HG03066 (cell line): ENCODE data around the gene AIFM1.
"Not testable (repeated sequence)": the region's sequence is repeated elsewhere in the genome, so short reads cannot be mapped to it uniquely, and the experiment has no call there.

ENCODE experiments used
- ATAC-seq: cut with Tn5 transposase; IDR thresholded peaks from one replicate; pipeline ENCODE4 v1.9.1; 2021; ENCODE audit warnings: low read depth; ENCODE audit not compliant: unreplicated experiment

AIFM1 gene

GRCh38 chrX:130120746-130121504 is 44.7 kb downstream of the AIFM1 start:
- peak; percentile 67 for ATAC-seq

- ATAC-seq: peak; percentile 41
Observed at GRCh38 chrX:130120321-130120731, 45.3 kb downstream of the AIFM1 start.

DNA sequence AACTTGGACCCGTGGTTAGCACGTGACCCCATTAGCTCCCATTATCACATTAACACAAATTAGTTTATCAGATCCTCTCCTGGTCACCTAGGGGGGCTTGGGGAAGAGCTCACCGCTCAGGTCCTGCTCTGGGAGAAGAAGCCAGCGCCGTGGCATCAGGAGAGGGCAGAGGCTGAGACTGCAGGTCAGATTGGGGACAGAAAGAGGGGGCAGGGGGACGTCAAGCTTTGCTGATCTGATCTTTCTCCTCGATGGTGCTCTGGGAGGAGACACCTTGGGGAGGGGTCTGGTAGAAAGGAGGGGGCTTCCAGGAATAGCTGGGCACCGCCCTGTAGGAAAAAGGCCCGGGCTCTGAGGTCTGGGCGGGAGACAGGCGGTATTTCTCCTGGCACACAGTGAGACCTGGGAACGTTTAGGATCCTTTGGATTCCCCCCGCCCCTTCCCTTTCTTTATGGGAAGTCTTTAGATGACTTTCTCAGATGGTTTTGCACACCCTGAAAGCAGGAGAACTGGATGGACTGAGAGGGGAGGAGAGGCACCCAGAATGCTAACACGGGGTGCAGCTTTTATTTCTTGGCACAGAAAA is 46.2 kb downstream of the AIFM1 start:
- ATAC-seq: no peak

- ATAC-seq: no peak
Observed at GRCh38 chrX:130118441-130119311, 47.0 kb downstream of the AIFM1 start.

GRCh38 chrX:130117166-130117565 is 48.5 kb downstream of the AIFM1 start:
- ATAC-seq: no peak

DNA sequence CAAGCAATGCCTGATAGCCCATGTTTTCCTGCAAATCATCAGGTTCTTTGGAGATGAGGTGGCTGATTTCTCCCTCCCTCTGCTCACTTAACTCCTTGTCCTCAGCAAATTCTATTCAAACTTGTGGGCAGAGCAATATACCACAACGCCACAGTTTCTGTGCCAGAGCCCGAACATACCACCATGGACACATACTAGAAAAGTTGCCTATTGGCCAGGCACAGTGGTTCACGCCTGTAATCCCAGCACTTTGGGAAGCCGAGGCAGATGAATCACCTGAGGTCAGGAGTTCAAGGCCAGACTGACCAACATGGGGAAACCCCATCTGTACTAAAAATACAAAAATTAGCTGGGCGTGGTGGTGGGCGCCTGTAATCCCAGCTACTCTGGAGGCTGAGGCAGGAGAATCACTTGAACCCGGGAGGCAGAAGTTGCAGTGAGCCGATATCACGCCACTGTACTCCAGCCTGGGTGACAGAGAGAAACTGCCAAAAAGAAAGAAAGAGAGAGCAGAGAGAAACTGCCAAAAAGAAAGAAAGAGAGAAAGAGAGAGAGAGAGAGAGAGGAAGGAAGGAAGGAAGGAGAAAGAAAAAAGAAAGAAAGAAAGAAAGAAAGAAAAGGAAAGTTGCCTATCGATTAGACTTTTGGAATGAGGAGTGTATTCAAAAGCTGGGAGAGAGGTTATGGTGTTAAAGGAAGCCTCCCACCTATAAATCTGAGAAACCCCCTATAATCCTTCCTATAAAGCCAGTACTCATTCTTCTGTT is 50.3 kb downstream of the AIFM1 start:
- ATAC-seq: not testable (repeated sequence)

- ATAC-seq: no peak
Observed at GRCh38 chrX:130114141-130114588, 51.5 kb downstream of the AIFM1 start.

- ATAC-seq: no peak
Observed at GRCh38 chrX:130111220-130112154, 54.2 kb downstream of the AIFM1 start.

DNA sequence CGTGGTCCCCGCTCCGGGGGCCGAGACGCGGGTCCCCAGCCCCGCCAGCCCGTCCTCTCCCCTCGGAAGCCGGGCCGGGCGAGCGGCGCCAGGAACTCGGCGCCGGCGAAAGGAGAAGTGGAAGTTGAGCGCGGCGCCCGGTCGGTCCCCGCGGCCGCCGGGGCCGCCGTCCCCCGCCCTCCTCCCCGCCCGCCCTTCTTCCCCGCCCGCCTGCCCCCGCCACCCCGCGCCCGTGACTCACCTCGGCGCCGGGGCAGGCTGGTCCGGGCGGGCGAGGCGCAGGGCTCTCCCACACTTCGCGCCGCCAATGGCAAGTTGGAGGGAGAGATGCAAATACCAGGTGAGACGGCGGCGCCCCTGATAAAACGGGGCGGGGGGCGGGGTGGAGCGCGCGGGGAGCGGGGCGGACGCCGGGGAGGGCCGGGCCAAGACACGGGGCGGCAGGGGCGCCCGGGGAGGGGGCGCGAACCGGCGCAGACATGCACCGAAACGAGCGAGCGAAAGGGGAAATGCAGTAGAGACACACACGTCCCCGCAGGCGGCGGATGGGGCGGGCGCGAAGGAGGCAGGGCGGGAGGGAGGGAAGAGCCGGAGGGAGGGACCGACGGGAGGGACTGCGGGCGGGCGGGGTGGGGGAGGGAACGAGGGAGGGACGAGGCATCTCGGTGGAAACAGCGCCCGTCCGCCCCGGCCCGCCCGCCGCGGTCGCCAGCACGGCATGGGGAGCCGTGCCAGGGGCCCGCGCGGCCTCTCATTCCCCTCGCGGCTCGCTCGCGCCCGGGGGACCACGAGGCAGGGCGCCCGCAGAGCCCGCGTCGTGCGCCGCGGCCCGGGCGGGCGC is 55.0 kb downstream of the AIFM1 start, which contains the start of gene ELF4:
Gene ELF4, minus strand, starts transcription at position 119 of the 841 bp plus-strand sequence. CDS start 29,167 bp downstream, outside the sequence.
- ATAC-seq: no peak

DNA sequence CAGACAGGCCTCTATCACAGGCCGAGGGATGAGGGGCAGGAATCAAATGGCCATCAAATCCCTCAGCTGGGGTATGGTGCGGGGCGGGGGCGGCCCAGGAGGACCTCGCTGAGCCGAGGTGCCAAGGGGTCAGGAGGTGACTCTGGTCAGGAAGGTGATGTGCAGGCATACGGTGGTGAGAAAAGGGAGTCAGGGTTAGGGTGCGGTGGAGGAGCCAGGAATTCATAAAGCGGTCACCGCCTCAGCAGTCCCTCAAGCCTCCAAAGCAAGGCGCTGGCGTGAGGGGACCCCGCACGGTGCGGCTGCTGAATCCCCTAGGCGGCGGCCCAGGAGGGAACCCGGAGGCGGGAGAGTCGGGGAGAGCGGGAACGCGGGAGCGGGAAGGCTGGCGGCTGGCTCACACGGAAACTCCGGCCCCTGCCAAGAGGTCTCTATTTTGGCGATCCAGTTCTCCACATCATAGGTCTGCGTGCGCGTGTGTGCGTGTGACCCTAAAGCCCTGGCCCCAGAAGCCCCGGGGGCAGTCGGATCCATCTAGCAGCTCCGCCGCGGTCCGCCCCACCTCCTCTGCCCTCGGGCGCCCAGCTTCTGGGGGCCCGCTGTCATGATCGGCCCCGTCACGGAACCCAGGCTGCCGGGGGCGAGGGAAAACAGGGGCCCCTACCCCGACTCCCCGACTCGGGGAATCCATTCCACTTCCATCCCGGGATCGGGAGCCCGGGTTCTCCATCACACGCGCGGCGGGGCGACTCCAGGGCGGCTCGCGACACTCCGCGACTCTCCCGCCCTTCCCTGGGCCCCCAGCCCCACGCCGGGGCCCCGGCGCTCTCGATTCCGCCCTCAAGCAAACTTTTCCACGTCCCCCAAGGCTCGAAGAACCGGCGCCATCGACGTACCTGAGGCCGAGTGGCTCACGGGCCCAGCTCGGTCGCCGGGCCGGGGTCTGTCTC is 55.9 kb downstream of the AIFM1 start:
- peak; percentile 8 for ATAC-seq

DNA sequence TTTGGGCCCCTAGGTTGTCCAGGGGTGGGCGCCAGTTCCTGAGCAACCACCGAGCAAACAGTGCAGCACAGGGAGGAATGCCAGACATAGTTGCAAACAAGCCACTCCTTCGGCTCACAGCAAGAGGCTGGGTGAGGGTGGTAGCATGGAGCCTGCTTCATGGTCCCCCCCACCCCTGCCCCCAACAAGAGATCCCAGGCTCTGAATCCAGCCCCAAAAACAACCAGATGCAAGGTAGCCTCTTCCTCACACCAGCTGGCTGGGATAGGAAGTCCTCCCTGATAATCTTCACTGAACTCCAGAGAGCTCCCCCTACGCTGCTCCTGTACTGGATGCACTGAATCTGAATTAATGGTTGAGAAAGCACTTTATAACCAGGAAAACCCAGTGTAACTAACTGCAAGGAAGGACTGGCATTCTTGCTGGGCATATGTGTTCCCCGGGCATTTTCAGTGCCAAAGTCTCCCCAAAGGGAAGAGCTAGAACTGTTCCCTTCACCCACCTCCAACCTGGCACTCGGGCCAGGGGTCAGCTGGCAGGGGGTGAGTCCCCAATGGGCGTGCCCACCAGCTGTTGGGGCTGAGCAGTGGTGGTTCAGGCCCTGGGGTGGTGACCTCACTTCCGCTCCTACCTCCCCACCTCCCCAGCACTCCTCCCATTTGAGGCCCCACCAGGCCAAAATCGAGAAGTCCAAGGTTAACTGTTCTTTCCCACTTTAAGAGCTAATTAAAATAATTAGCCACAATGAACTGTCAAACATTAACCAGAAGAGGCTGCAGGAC is 56.8 kb downstream of the AIFM1 start:
- peak; percentile 73 for ATAC-seq

GRCh38 chrX:130106071-130106470 is 59.6 kb downstream of the AIFM1 start:
- ATAC-seq: no peak

DNA sequence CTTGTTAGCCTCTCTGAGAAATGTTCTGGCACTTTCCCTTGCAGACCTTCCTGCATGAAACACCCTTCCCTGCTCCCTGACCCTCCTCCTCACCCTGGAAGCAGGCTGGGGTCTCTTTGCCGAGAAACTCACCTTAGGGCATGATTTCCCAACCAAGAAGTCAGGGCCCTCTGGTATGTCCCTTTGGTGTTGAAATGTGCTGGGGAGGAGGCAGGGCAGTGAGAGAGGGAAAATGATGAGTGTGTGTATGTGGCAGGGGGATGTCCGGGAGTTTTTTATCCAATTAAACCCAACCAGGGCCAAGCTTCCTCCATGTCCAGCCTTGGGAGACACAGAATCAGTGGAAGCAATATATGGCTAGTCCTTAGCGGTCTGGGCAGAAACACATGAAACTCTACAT is 60.4 kb downstream of the AIFM1 start:
- no peak for ATAC-seq

DNA sequence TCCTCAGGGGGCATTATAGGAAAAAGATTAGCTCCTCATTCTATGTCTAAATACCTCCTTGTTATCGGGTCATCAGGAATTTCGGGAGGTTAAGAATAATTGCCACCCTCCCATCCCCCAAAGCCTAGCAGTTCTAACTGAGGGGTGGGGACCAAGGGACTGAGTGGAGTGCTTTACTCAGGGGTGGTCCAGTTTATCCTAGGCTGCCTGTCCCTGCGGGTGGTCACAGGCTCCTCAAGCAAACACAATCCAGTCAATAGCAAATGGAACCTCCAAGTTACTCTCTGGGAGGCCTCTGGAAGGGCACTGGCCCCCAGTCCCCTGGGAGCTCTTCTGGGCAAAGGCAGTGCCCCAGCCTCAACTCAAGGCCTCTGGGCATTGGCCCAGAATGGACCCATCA is 62.0 kb downstream of the AIFM1 start:
- no peak for ATAC-seq

DNA sequence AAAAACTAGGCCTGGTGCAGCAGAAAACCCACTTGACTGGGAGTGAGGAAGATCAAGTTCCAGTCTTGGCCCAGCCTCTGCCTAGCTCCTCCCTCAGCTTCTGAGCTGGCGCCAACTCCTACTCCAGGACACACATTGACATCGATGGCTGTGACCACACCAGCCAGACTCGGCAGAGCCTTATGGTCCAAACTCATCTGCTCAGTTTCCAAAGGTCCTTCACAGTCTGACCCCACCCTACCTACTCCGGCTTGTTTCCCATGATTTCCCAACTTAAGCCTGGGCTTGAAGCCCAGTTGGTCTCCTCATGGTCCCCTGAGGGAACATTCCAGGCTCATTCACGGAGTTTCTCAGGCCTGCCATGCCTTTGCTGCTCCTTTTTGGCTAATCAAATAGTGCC is 65.5 kb downstream of the AIFM1 start:
- no peak for ATAC-seq

- ATAC-seq: no peak
Observed at GRCh38 chrX:130098210-130098552, 67.5 kb downstream of the AIFM1 start.
